CD14-positive monocyte (primary cell): ENCODE measurements around the gene AOAH. TPM values are rescaled to one million over a fixed set of nuclear protein-coding genes. Genes with fewer than 3 reads are reported as not detected.

Experiments used
- DNase-seq, 3 donors: peaks; one replicate each; pipeline ENCODE4 v3.0.0-alpha.2; 2011 to 2022
- H2AFZ ChIP-seq: 2 replicates; pipeline ENCODE4 v1.6.0; 2012; ENCODE audit warnings: mild to moderate bottlenecking, low read depth, low read length, inconsistent platforms; ENCODE audit not compliant: insufficient read depth, poor library complexity, severe bottlenecking
- H3K27ac ChIP-seq, 2 donors: 1 replicate in 1 of 2; 2 replicates in 1 of 2; pipeline ENCODE4 v1.5.1; 2012 to 2013; ENCODE audit warnings: low read length in 2 of 2, control low read depth in 1 of 2, inconsistent platforms in 1 of 2, low read depth in 1 of 2, mild to moderate bottlenecking in 1 of 2
- H3K27me3 ChIP-seq, 2 donors: one replicate each; pipeline versions ENCODE4 v1.6.0 to v1.6.1; 2011 to 2013; ENCODE audit warnings: low read length in 2 of 2; ENCODE audit not compliant: control insufficient read depth in 2 of 2, insufficient read depth in 2 of 2
- H3K36me3 ChIP-seq, 2 donors: replicated peaks in 1 of 2; 1 replicate in 1 of 2; 2 replicates in 1 of 2; pipeline versions ENCODE4 v1.5.1 to v1.6.1; 2012 to 2013; ENCODE audit warnings: low read length in 2 of 2, control low read depth in 1 of 2, inconsistent platforms in 1 of 2, mild to moderate bottlenecking in 1 of 2; ENCODE audit not compliant: insufficient read depth in 2 of 2, control insufficient read depth in 1 of 2
- H3K4me1 ChIP-seq, 2 donors: 1 replicate in 1 of 2; 2 replicates in 1 of 2; pipeline versions ENCODE4 v1.5.1 to v1.6.1; 2012 to 2013; ENCODE audit warnings: low read length in 2 of 2, control low read depth in 1 of 2, inconsistent platforms in 1 of 2, mild to moderate bottlenecking in 1 of 2, moderate library complexity in 1 of 2; ENCODE audit not compliant: insufficient read depth in 2 of 2, control insufficient read depth in 1 of 2
- H3K4me2 ChIP-seq: replicated peaks from 2 replicates; pipeline ENCODE3; 2012; ENCODE audit warnings: low read length, moderate library complexity, mild to moderate bottlenecking; ENCODE audit not compliant: poor library complexity, severe bottlenecking; ENCODE audit errors: extremely low read depth
- H3K4me3 ChIP-seq, 3 experiments: fragments of 200-600 bp in 1 of 3; sonication (generic) in 1 of 3; replicated peaks in 1 of 3; 1 replicate in 2 of 3; 2 replicates in 1 of 3; pipeline ENCODE4 v1.5.1; 2011 to 2013; ENCODE audit warnings: low read length in 3 of 3, mild to moderate bottlenecking in 3 of 3, control low read depth in 2 of 3, low read depth in 2 of 3, inconsistent platforms in 1 of 3, moderate library complexity in 1 of 3
- H3K79me2 ChIP-seq: 2 replicates; pipeline ENCODE4 v1.6.0; 2012; ENCODE audit warnings: mild to moderate bottlenecking, control low read depth, inconsistent platforms, low read length, moderate library complexity; ENCODE audit not compliant: insufficient read depth
- H3K9ac ChIP-seq: 2 replicates; pipeline ENCODE4 v1.6.0; 2017; ENCODE audit warnings: low read length, mild to moderate bottlenecking; ENCODE audit not compliant: insufficient read depth, poor library complexity, severe bottlenecking
- H3K9me3 ChIP-seq, 2 donors: replicated peaks in 1 of 2; 1 replicate in 1 of 2; 2 replicates in 1 of 2; pipeline versions ENCODE4 v1.5.1 to v1.6.1; 2012 to 2013; ENCODE audit warnings: low read length in 2 of 2, control low read depth in 1 of 2; ENCODE audit not compliant: control insufficient read depth in 1 of 2, insufficient read depth in 1 of 2
- H4K20me1 ChIP-seq: 2 replicates; pipeline ENCODE4 v1.6.0; 2012; ENCODE audit warnings: mild to moderate bottlenecking, low read length, control low read depth, moderate library complexity; ENCODE audit not compliant: insufficient read depth
- H3K27ac Mint-ChIP-seq, 7 donors: one replicate each; pipeline ENCODE4 v1.8.0; 2020; ENCODE audit warnings: mild to moderate bottlenecking in 7 of 7, mixed read lengths in 7 of 7, moderate library complexity in 6 of 7, inconsistent platforms in 2 of 7
- H3K27me3 Mint-ChIP-seq, 3 donors: one replicate each; pipeline ENCODE4 v1.8.0; 2021 to 2022; ENCODE audit warnings: low read depth in 3 of 3, mild to moderate bottlenecking in 3 of 3, mixed read lengths in 3 of 3, moderate library complexity in 3 of 3, inconsistent platforms in 1 of 3
- H3K36me3 Mint-ChIP-seq, 2 donors: one replicate each; pipeline ENCODE4 v1.8.0; 2020; ENCODE audit warnings: mixed read lengths in 2 of 2, inconsistent platforms in 1 of 2, mild to moderate bottlenecking in 1 of 2
- H3K4me1 Mint-ChIP-seq: one replicate; pipeline ENCODE4 v1.8.0; 2020; ENCODE audit warnings: mild to moderate bottlenecking, mixed read lengths
- H3K4me3 Mint-ChIP-seq, 2 donors: one replicate each; pipeline ENCODE4 v1.8.0; 2020; ENCODE audit warnings: mild to moderate bottlenecking in 2 of 2, mixed read lengths in 2 of 2, moderate library complexity in 1 of 2
- H3K9me3 Mint-ChIP-seq, 7 donors: one replicate each; pipeline ENCODE4 v1.8.0; 2020 to 2022; ENCODE audit warnings: mixed read lengths in 7 of 7, mild to moderate bottlenecking in 6 of 7, moderate library complexity in 6 of 7, inconsistent platforms in 2 of 7
- WGBS: methylation state at CpG from one replicate; pipeline ENCODE4 v1.1.5; 2013; ENCODE audit warnings: missing lambda C conversion rate; ENCODE audit not compliant: insufficient coverage; 5-methylcytosine and 5-hydroxymethylcytosine counted together
- intact Hi-C, 2 donors: fragments of 100-400 bp; cut with micrococcal nuclease; formaldehyde crosslinking; loops; one replicate each; pipeline versions ENCODE4 v1.15.0 to v1.15.1; 2023
- polyA plus RNA-seq, 3 donors: library from polyadenylated mRNA; depleted of rRNA in 1 of 3; unstranded in 2 of 3; stranded (reverse) in 1 of 3; fragments of 300-500 nt in 2 of 3; fragments of >200 nt in 1 of 3; fragmentation: Illumina TruSeq in 2 of 3; gene quantifications; 1 replicate in 2 of 3; 2 replicates in 1 of 3; pipeline ENCODE4 v1.2.3, GENCODE V29; 2012 to 2021
- TF ChIP-seq, protein P1 (sequence below): fragments of 200-600 bp; IDR thresholded peaks from one replicate; pipeline ENCODE4 v1.8.0; 2022; ENCODE audit warnings: antibody characterized with exemption, mild to moderate bottlenecking

AOAH gene
- polyA plus RNA-seq, 3 donors, result 305 to 467 (median 349) TPM

DNA sequence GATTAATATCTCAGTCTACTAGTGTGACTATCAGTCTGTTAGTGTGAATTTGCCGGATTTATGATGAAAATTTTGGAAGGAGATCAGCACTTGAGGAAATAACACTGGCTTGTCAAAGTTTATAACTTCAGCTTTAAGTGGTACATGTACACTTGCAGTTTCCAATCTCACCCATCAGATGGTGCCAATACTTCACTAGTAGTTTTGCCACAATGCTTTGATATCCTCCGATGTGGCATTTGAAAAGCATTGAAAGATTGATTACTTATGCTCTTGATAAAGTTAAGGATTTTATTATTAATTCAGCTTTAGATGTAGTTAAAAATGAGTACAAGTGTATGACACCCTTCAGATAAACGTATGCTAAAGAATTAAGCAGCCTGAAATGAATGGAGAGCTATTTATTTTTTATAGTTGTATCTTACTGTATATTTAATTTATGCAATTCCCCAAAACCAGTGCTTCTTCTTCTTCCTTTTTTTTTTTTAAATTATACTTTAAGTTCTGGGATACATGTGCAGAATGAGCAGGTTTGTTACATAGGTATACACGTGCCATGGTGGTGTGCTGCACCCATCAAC lies 236.4 kb downstream of the AOAH start:
- Histone ChIP-seq H3K4me3 (no peak overlapping the region), H4K20me1 (no peaks in the 10 kb centered on the region), H3K4me1 (no peaks in the 10 kb centered on the region), H3K27ac (no peak overlapping the region), H3K9ac (no peak overlapping the region), H3K4me2 (no peak overlapping the region), H3K36me3 (no peaks in the 10 kb centered on the region), H3K27me3 (no peaks in the 10 kb centered on the region), H2AFZ (no peak overlapping the region), H3K79me2 (no peaks in the 10 kb centered on the region), H3K9me3 (no peaks in the 10 kb centered on the region)
- H3K27ac Mint-ChIP-seq, result no peak overlapping the region
- H3K4me3 Mint-ChIP-seq, result no peak overlapping the region
- H3K4me1 Mint-ChIP-seq, result no peaks in the 10 kb centered on the region
- H3K36me3 Mint-ChIP-seq, result no peaks in the 10 kb centered on the region
- peaks cover 0 to 7% (median 2%) of the 10 kb centered on the region in 7 donors for H3K9me3 Mint-ChIP-seq
- no peaks in the 10 kb centered on the region for H3K27me3 Mint-ChIP-seq
- WGBS, result no CpG with 5 or more reads among the region's 4 CpGs
- intact Hi-C loops, result loop anchor here (5.0 to 10.0 kb wide), 3 partner anchors 689 to 717 kb away; no protein-coding TSS in a partner anchor
- TF ChIP-seq, protein P1, sequence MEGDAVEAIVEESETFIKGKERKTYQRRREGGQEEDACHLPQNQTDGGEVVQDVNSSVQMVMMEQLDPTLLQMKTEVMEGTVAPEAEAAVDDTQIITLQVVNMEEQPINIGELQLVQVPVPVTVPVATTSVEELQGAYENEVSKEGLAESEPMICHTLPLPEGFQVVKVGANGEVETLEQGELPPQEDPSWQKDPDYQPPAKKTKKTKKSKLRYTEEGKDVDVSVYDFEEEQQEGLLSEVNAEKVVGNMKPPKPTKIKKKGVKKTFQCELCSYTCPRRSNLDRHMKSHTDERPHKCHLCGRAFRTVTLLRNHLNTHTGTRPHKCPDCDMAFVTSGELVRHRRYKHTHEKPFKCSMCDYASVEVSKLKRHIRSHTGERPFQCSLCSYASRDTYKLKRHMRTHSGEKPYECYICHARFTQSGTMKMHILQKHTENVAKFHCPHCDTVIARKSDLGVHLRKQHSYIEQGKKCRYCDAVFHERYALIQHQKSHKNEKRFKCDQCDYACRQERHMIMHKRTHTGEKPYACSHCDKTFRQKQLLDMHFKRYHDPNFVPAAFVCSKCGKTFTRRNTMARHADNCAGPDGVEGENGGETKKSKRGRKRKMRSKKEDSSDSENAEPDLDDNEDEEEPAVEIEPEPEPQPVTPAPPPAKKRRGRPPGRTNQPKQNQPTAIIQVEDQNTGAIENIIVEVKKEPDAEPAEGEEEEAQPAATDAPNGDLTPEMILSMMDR, result peak; percentile 52
- peak; percentile 12 to 38 (median 24) for DNase-seq

DNA sequence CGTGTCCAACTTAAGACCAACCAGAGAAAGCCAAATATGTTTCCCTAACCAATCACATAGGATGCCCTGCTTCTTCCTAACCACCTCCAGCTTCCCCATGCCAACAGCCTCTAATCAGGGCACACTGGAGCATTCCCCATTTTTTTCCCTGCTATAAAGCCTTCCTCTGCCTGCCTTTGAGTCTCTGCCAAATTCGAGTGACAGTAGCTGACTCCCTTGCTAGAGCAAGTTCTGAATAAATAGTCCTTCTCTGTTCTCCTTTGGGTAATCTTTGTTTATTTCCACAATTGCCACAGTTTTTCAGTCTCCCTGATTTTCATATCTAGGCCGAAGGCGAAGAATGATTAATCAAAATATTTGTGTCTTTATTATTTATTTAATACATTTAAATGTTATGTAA lies 238.0 kb downstream of the AOAH start:
- intact Hi-C loops, result loop anchor here (5.0 to 10.0 kb wide), 3 partner anchors 691 to 718 kb away; no protein-coding TSS in a partner anchor
- TF ChIP-seq, protein P1, result no peak
- no peaks in the 10 kb centered on the region for H3K4me1 Mint-ChIP-seq

More for the DNA sequence above, 238.0 kb downstream of the AOAH start:
- Histone ChIP-seq H3K9ac (no peak overlapping the region), H3K27ac (no peak overlapping the region), H2AFZ (no peak overlapping the region), H3K27me3 (no peaks in the 10 kb centered on the region), H3K4me1 (no peaks in the 10 kb centered on the region), H4K20me1 (no peaks in the 10 kb centered on the region), H3K4me2 (no peak overlapping the region), H3K4me3 (no peak overlapping the region), H3K79me2 (no peaks in the 10 kb centered on the region), H3K36me3 (no peaks in the 10 kb centered on the region), H3K9me3 (no peaks in the 10 kb centered on the region)
- H3K27ac Mint-ChIP-seq, result no peak overlapping the region
- no peaks in the 10 kb centered on the region for H3K36me3 Mint-ChIP-seq
- H3K4me3 Mint-ChIP-seq, result no peak overlapping the region
- peaks cover 0 to 10% (median 2%) of the 10 kb centered on the region in 7 donors for H3K9me3 Mint-ChIP-seq
- WGBS, result 92% methylated on average over 2 of the region's 4 CpGs
- peaks cover 0 to 3% (median 2%) of the 10 kb centered on the region in 3 donors for H3K27me3 Mint-ChIP-seq
- no peak for DNase-seq
